NCI-H1048 (cell line): ENCODE data around the gene STARD7.
"Not testable (repeated sequence)": the region's sequence is repeated elsewhere in the genome, so short reads cannot be mapped to it uniquely, and the experiment has no call there.

Experiments used
- DNase-seq: peaks from one replicate; lab custom pipeline; 2025; lab: John Stamatoyannopoulos, UW

The STARD7 gene

DNA sequence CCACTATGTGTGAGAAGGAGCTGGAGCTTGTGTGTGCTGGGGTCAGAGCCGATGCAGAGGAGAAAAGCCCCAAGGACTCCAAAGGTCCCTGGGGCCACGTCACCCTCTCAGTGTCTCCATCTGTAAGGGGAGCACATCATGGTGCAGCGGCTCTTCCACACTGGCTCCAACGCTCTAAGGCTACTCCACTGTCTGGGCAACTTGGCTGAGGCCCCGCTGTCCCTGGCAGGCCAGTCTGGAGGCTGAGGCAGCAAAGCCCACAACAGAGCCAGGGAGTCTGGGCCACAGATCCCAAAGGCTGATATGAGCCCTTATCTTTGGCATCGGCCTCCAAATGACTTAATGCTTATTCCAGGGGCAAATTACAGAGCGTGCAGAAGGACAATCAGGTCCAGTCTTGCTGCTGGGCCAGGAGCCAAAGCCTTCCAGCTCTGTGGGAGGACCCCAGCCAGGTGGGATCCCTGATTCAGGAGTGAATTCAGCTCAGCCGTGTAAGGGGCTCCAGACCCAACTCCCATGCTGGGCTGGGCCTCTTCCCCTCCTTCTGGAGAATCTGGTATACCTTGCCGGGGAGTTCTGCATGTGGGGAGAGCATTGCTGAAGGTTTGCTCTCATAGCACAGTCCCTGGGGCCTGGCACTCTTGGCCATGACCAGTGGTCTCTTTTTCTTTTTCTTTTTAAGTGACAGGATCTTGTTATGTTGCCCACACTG is 61.6 kb downstream of the STARD7 start:
- no peak for DNase-seq

DNA sequence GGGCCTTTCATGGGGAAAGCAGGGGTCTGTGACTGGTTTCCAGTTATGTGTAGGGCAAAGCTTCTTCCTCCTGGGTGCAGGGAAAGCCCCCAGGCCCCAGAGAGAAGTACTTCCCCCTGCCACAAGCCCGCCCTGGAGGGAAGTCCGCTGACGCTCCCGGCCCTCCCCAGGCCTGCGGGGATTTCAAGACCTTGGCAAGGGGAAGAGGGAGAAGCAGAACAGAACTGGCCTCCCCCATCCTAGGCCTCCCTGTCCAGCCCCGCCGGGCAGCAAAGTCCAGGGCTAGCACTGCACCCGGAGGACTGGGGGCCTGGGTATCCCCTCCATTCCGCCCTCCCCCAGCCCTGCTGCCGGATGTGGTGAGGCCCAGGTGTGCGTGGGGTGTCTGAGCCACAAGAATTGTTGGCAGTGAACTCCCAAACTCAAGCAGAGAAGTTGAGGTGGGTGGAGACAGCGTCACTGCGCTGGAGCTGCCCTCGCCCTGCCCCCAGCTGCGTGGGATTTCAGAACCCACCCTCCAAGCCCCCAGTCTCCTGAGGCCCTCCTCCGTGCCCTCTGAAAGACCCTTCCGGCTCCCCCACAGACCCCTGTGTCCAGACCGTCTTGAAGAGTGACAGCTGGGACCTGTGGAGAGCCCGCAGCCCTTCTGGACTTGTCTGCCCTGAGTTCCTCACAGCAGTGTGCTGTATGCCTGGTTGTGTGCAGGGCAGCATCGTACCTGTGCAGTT is 62.3 kb downstream of the STARD7 start:
- no peak for DNase-seq

DNA sequence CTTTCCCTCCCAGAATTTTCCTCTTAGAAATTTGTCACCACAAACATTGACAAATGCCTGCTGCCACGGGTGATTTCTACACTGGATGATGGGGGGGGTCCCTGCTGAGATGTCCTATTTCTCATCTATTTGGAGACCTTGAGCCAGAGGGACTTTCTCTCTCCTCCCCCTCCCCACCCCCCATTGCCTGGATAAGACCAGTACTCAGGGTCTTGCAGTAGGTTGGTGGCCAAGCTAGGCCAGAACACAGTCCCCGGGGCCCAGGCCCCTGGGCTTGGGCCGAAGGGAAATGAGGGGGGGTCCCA is 62.8 kb downstream of the STARD7 start:
- no peak for DNase-seq

DNA sequence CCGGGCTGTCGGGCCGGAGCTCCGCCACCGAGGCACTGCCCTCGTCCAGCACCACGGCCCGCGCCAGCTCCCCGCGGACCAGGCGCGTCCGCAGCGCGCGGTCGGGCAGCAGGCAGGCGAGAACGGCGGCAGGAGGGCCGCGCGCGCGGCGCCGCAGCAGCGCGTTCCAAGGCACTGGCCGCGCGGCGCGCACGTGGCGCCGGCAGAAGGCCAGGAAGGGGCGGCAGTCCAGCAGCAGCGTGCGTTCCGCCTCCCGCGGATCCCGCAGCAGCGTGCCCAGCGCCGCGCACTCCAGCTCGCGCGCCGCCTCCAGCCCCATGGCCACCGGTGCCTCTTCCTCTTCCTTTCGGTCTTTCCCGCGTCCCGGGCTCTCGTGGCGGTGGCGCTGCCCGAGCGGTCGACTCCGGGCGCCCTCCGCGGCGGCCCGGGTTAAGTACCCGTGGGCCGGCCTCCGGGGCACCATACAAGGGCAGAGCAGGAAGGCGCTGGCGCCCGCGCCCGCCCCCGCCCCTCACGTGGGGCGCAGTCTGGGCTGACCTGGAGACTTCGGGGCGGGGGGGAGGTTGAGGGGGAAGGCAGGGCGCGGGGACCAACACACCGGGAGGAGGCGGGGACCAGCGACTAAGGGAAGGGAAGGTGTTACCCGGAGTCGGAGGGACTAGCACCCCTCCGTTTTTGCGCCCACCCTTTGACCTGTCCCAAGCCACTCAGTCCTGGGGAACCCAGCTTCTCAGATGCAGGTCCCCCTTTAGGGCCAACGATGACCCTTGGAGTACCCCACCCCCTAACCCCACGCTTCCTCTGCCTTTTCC is 63.4 kb downstream of the STARD7 start, which contains the start of gene DUSP2:
Gene DUSP2, minus strand, starts transcription at position 405 of the 812 bp plus-strand sequence. Its CDS starts 86 bp downstream, at position 319.
- peak; percentile 38 for DNase-seq

DNA sequence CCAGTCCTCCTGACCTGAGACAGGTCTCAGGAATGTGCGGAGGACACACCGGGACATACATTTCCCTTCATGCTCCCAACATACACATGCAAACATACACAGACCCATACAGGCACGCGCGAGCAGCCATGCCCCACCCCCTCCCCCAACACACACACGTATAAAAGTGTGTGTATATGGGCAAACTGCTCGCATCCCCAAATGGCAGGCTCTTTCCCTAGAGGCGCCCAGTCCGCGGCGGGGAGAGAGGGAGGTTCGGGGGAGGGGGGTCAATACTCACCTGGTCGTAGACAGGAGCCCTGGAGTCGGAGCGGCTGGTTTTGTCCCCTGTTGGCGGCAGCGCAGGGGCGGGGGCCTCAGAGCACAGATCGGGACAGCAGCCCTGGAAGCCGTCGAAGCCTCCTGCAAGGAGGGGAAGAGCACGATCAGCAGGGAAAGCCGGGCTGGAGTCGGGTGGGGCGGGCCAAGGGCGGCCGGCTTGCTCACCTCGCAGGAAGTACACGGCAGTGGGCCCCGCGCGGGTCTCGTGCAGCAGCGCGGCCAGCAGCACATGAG is 64.1 kb downstream of the STARD7 start:
- no peak for DNase-seq

DNA sequence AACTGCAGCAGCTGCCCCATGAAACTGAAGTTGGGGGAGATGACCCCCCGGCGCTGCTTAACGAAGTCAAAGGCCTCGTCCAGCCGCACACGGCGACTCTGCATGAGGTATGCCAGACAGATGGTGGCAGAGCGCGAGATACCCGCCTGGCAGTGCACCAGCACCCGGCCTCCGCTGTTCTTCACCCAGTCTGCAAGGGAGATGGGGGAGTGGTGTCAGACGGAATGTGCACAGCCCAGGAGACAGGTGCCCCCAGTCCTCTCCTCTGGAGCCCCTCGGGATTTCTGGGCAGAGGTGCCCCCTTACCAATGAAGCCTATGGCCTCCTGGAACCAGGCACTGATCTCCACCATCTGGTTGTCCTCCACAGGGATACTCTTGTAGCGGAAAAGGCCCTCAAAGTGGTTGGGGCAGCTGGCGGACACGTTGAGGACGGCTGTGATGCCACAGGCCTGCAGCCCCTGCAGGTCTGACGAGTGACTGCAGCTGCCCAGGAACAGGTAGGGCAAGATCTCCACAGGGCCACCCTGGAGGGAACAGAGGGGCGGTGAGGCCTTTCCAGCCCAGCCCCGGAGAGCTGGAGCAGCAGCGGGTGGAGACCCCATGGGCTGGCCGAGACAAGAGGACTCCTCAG is 64.7 kb downstream of the STARD7 start:
- no peak for DNase-seq

DNA sequence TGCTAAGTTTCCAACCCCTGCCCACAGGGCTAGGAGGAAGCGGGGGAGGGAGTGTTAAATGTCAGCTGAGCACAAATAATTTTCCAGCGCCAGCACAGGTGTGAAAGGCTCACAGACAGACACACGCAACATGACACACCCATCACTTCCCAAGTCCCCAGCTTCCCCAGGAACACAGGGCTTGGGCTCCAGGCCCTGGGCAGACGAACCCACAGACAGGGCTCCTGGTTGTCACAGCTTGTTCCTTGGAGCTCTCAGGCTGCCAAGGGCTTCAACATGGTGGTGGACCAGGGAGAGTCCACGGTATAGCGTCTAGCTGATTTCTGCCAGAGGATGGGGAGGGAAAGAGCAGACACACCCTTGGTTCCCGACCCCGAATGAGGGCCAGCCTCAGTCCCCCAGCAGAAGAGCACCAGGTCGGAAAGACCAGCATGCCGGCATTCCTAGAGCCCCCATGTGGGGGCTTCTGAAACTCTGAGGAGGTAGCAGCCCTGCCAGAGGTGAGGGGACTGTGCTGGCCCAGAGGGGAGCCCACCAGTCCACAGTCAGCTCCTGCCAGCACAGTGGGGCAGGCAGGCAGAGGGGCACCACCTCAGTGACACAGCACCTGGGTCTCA is 65.3 kb downstream of the STARD7 start:
- no peak for DNase-seq

DNA sequence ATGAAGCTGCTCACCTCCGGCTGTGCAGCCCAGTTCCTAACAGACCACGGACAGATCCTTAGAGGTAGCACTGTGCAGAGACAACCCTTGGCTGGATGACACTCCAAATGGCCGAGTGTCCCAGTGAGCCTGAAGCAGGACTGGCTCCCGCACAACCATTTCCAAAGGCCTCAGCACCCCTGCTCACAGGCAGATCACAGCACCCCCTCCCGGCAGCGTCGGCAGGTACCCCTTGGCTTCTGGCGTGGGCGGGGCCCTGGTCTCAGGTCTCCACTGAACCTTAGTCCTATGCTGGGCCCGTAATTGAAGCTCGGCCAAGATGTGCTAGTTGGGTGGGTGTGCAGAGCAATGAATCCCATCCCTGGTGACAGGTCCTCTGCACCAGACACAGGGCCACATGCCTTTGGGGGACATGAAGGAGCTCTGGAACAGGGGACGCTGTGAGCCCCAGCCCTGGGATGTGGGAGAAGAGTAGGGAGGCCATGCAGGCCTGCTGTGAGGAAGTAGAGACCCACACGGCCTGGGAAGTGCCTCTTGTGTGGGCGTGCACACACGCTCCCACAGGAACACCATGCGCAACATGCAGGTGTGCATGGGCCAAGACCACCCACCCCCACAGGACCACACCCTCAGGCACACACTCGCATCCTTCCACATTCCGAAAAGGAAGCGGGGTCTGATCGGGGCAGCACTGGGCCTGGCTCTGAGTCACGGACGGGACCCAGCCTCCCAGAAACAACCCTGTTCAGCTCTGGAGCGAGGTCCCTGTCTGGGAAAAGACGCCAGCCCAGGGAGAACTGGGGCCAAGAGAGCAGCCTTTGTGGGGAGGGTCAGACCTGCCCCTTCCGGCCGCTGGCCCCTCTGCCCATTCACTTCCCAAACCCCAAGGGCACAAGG is 66.2 kb downstream of the STARD7 start:
- DNase-seq = no peak

DNA sequence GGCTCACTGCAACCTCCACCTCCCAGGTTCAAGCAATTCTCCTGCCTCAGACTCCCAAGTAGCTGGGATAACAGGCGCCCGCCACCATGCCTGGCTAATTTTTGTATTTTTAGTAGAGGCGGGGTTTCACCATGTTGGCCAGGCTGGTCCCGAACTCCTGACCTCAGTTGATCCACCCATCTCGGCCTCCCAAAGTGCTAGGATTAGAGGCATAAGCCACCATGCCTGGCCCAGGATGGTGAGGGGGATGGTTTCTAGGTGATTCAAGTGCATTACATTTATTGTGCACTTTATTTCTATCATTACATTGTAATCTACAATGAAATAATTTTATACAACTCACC is 67.0 kb downstream of the STARD7 start:
- not testable (repeated sequence) for DNase-seq

DNA sequence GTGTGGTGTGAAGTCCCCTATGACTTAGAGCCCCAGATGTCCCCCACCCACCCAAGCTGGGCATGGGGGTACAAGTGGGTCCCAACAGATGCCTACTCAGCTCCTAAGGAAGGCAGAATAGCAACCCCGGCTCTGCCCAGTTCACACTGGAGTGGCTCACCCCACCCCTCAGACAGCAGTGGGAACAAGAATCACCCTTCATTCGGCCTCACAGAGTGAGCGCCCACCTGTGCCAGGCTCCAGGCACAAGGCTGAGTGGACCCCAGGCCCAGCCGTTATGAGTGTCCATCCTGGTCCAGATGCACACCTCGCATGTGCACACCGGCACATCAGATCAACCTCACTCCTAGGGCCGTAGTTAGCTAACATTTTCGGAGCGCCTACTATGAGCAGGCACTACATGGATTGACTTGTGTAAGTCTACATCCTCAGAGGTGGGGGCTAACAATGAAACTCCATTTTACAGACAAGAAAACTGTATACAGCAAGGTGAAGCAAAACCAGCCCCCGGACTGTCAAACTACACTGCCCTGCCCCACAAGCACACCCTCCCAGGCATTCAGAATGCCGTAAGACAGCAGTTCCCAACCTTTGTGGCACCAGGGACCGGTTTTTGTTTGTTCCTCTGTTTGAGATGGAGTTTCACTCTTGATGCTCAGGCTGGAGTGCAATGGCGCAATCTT is 67.5 kb downstream of the STARD7 start:
- no peak for DNase-seq

DNA sequence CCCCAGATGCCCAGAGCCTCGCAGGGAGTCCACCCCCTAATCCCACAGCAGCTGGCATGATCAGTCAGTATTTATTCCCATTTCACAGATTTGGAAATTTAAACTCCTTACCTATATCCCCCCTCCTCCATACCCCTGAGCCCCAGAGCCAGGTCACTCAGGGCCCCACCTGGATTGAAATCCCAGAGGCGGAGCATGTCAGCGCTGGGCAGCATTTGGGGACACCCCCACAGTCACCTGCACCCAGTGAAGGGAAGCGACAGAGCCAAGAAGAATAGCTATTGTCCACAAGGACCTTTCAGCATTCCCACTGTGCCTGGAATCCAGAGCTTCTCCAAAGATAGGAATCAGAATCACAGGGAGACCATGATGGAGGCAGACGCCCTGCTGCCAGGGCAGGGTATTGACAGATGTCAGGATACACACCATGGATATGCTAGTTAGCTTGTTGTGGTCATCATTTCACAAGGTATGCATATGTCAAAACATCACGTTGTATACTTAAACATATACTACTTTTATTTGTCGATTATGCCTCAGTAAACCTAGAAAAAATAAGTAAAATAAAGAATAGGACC is 69.4 kb downstream of the STARD7 start:
- DNase-seq = no peak

DNA sequence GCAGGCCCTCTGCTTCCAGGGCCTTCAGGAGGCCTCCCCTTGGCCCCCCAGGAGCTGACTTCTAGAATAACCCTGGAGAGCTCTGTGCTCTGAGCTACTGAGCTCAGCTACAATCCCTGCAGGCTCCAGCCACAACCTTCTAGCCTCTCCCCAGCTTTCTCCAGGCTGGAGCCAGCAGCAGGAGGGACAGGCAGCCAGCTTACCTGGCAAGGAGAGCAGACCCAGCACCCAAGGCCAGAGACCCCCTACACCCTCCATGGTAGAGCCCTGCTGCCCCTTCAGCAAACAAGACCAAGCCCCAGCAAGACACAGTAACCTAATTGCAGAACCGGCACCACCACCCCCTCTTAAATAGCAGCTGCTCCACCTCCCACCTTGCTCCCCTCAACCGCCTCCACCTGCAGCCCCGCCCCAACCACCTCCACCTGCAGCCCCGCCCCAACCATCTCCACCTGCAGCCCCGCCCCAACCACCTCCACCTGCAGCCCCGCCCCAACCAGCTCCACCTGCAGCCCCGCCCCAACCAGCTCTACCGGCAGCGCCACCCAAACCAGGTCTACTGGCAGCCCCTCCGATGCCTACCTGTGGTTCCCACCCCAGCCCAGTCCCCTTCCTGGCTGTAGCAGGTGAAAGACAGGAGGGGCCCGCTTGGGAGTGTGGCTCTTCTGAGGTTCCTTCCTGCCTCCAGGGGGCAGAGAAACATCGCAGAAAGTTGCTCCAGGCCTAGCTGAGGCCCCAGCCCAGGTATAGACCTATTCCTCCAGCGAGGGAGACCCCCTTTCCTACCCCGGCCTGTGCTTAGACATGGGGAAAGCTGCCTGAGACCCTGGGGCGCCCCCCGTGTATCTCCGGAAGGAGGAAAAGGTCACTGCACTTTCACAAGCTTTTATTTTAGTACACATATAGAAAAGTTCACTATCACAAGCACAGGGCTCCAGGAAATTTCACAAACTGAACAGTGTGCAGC is 70.2 kb downstream of the STARD7 start, which contains the start of gene ASTL:
Gene ASTL, minus strand, starts transcription at position 324 of the 967 bp plus-strand sequence. Its CDS starts 66 bp downstream, at position 258.
- DNase-seq = no peak

DNA sequence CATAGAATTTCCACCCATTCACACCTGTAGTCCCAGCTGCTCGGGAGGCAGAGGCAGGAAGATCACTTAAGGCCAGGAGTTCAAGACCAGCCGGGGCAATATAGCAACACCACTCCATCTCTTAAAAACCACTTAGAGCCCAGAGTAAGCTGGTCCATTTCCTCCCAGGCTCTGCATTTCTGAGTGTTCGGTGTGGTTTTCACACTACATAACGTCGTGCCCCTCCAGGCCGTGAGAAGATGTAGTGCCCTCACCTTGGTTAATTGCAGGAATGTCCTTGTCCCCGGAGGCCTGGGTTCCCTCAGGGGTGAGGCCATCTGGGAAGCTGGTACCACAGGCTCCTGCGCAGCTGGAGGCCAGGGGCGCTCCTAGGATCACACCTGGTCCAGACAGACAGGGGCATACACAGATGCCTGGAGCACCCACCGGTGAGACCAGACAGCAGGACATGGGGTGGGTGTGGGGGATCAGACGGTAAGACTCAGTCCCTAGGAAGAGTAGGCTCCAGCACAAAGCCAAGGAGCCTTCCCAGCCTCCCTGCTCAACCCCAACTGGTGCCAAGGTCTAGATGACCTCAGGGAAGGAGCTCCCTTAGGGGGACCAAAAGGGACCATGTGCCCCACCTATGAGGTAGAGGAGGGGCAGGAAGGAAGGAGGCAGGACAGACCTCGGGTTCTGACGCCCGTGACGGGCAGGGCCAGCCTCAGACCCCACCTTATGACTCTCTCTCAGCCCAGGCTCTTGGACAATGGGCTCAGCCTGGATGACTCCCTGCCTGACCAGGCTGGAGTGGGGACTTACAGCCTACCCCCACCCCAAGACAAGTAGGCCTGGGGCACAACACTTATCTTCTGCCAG is 71.1 kb downstream of the STARD7 start:
- no peak for DNase-seq

DNA sequence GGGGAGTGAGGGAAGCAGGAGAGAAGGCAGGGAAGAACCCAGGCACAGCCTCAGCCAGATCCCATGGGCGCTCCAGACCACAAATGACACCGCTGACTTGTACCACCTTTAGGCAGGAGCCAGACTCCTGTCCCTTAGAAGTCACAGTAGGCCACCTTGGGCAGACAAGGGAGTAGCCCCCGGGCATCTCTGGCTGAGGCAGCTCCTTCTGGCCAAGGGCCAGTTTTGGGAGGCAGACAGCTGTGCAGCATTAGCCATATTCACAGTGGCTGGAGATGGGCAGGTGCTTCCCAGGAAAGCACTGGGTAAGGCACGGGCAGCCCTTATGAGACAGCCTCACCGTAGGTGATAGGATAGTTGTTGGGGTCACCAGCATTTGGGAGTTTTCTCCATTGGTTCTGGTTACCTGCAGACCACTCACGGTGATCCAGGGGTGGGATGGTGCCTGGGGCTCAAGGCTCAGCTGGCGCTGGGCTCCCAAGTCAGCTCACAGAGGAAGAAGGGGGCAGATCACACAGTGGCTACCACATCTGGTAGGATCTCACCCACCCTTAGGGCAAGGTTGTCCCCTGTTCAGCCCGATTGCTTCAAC is 72.4 kb downstream of the STARD7 start:
- DNase-seq = no peak

DNA sequence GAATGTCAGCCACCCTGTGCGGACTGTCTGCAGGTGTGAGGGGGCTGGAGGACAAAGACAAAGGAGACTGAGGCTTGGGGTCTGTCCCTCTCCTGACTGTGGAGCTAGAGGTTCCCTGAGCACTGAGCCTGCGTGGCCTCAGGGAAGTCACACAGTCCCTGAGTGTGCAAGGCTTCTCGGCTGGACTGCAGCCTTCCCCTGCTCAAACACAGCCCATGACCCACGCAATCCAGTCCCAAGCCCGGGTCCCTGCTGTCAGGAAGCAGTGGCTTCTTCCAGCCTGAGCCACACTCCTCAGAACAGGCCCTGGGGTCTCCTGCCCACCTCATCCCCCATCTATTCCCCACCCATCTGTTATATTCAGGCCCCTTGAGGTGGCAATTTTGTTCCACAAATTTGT is 73.0 kb downstream of the STARD7 start:
- no peak for DNase-seq

DNA sequence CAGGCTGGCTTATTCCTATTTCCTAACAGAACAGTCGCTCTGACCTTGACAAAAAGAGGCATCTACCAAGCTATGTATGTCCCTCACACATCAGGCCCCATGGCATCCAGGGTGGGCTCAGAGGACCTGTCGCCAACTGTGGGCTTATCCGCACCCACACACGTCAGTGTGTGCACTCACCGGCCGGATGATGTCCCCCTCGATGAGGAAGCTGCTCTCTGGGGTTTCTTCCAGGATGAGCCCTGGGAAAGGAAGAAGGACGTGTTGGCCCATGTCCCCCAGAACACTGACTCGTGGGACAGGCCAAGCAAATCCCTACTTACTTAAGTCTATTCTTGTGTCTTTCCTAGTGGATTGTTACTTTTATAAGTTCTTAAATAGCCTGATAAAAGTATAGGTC is 73.5 kb downstream of the STARD7 start:
- DNase-seq = no peak
